ENCODE measurements around the gene SEMA6A. TPM values are rescaled to one million over a fixed set of nuclear protein-coding genes. Genes with fewer than 3 reads are reported as not detected.

SEMA6A gene
- total and polyA plus RNA-seq, 4 donors: 3.7 to 11.4 (median 5.6) TPM

DNA sequence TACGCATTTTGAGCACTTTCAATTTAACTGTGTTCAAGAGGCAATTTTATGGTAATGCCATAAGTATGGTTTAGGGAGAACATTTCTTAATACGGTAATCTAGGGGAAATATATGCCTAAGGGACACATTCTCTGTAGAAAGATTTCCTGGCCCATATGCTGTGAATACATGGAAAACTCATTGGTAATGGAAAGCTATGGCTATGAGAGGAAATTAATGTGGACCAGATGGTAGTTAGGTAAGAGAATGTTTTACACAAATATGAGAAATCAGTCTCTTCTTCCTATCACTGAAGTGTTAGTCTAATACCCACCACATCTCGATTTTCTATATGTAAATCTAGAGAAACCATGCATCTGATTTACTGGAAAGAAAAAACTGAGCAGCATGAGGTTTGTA lies 105.0 kb downstream of the SEMA6A start:
- Histone ChIP-seq H3K27me3 (ENCODE audit: control insufficient read depth in 4 of 4, insufficient read depth in 4 of 4, low read length in 3 of 4) (no peaks in the 10 kb centered on the region), H3K9ac (ENCODE audit: low read depth in 1 of 2, low read length in 2 of 2) (no peak overlapping the region), H3K4me1 (ENCODE audit: control insufficient read depth in 4 of 4, insufficient read depth in 4 of 4, low read length in 3 of 4) (no peaks in the 10 kb centered on the region), H3K27ac (ENCODE audit: low read depth in 1 of 2, low read length in 2 of 2) (no peak overlapping the region), H3K36me3 (ENCODE audit: control insufficient read depth in 4 of 4, insufficient read depth in 3 of 4, low read depth in 1 of 4, low read length in 3 of 4) (peaks cover 0 to 3% (median 0%) of the 10 kb centered on the region in 4 donors), H3K4me3 (ENCODE audit: low read depth in 1 of 3, low read length in 3 of 3) (no peak overlapping the region), H3K9me3 (ENCODE audit: control insufficient read depth in 4 of 4, low read length in 3 of 4) (peaks cover 0 to 2% (median 1%) of the 10 kb centered on the region in 4 donors)
- WGBS: 63% methylated on average over 3 of the region's 3 CpGs
- no peak for DNase-seq (ENCODE audit: low spot score)
- TF ChIP-seq TAF1 (conservative IDR thresholded peaks at IDR 0.05): no peak

- no peaks in the 10 kb centered on the region for H3K27me3 ChIP-seq (ENCODE audit: control insufficient read depth in 4 of 4, insufficient read depth in 4 of 4, low read length in 3 of 4)
- DNase-seq (ENCODE audit: low spot score): no peak
- H3K27ac ChIP-seq (ENCODE audit: low read depth in 1 of 2, low read length in 2 of 2): no peak overlapping the region
- no peak overlapping the region for H3K4me3 ChIP-seq (ENCODE audit: low read depth in 1 of 3, low read length in 3 of 3)
- TF ChIP-seq TAF1 (conservative IDR thresholded peaks at IDR 0.05) (no peak), RXRA (IDR thresholded peaks at IDR 0.05) (no peak), FOXA2 (IDR thresholded peaks at IDR 0.05) (no peak), NR2F2 (IDR thresholded peaks at IDR 0.05) (no peak), RAD21 (IDR thresholded peaks at IDR 0.05) (no peak), FOXA1 (IDR thresholded peaks at IDR 0.05) (no peak), HNF4A (conservative IDR thresholded peaks at IDR 0.05) (no peak), REST (IDR thresholded peaks at IDR 0.05) (no peak)
- H3K4me1 ChIP-seq (ENCODE audit: control insufficient read depth in 4 of 4, insufficient read depth in 4 of 4, low read length in 3 of 4): no peaks in the 10 kb centered on the region
- H3K9me3 ChIP-seq (ENCODE audit: control insufficient read depth in 4 of 4, low read length in 3 of 4): peaks cover 0 to 2% (median 1%) of the 10 kb centered on the region in 4 donors
- no peak overlapping the region for H3K9ac ChIP-seq (ENCODE audit: low read depth in 1 of 2, low read length in 2 of 2)
- WGBS: 96% methylated on average over 2 of the region's 2 CpGs
- peaks cover 0 to 3% (median 0%) of the 10 kb centered on the region in 4 donors for H3K36me3 ChIP-seq (ENCODE audit: control insufficient read depth in 4 of 4, insufficient read depth in 3 of 4, low read depth in 1 of 4, low read length in 3 of 4)
These were observed 106.0 kb downstream of the SEMA6A start for GRCh38 chr5:116468583-116468982.

DNA sequence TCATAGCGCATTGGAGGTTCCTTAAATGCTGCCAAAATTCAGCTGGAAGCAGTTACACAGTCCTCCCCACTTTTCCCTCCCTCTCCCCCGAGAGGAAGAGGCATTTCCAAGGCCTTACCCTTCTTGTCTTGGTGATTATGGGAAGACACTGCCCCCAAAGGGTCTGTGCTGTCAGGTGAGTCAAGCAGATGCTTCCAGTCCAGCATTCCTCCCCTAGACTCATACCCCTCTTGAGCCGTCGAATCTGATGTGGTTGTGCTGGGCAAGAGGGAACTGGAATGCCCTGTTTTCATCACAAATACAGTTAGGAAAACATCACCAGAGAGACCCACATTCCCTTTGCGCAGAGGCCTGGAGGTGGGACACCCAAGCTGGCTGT lies 107.2 kb downstream of the SEMA6A start:
- 94% methylated on average over 5 of the region's 5 CpGs for WGBS
- Histone ChIP-seq H3K27me3 (ENCODE audit: control insufficient read depth in 4 of 4, insufficient read depth in 4 of 4, low read length in 3 of 4) (no peaks in the 10 kb centered on the region), H3K9me3 (ENCODE audit: control insufficient read depth in 4 of 4, low read length in 3 of 4) (peaks cover 0 to 2% (median 1%) of the 10 kb centered on the region in 4 donors), H3K4me1 (ENCODE audit: control insufficient read depth in 4 of 4, insufficient read depth in 4 of 4, low read length in 3 of 4) (no peaks in the 10 kb centered on the region), H3K9ac (ENCODE audit: low read depth in 1 of 2, low read length in 2 of 2) (no peak overlapping the region), H3K36me3 (ENCODE audit: control insufficient read depth in 4 of 4, insufficient read depth in 3 of 4, low read depth in 1 of 4, low read length in 3 of 4) (peaks cover 0 to 3% (median 0%) of the 10 kb centered on the region in 4 donors), H3K27ac (ENCODE audit: low read depth in 1 of 2, low read length in 2 of 2) (no peak overlapping the region), H3K4me3 (ENCODE audit: low read depth in 1 of 3, low read length in 3 of 3) (no peak overlapping the region)
- no peak for DNase-seq (ENCODE audit: low spot score)
- TF ChIP-seq HNF4G (IDR thresholded peaks at IDR 0.05) (no peak), TAF1 (conservative IDR thresholded peaks at IDR 0.05) (no peak), YY1 (IDR thresholded peaks at IDR 0.05) (no peak), RXRA (IDR thresholded peaks at IDR 0.05) (no peak), ZBTB33 (IDR thresholded peaks at IDR 0.05) (no peak), RAD21 (IDR thresholded peaks at IDR 0.05) (no peak), JUND (IDR thresholded peaks at IDR 0.05) (no peak), HNF4A (conservative IDR thresholded peaks at IDR 0.05) (no peak), SP1 (IDR thresholded peaks at IDR 0.05) (no peak), REST (IDR thresholded peaks at IDR 0.05) (no peak)

All from liver (tissue), 9 donors.